IMR-90 (cell line): ENCODE measurements around the gene RGL1. TPM values are rescaled to one million over a fixed set of nuclear protein-coding genes. Genes with fewer than 3 reads are reported as not detected.

Experiments
- ATAC-seq: fragments of 200-7000 bp; cut with Tn5 transposase; 2 replicates; pipeline ENCODE4 v1.9.1; 2020; ENCODE audit warnings: low read depth, mild to moderate bottlenecking, moderate library complexity
- BruUV-seq: library from RNA; stranded (reverse); fragments of 400-500 nt; replicated peaks from 2 replicates; lab custom pipeline; 2021; lab: Mats Ljungman, UMichigan
- CTCF ChIA-PET: fragments of 300-600 bp; formaldehyde crosslinking; extraction: SDS; loops from one replicate; lab custom pipeline; 2021; ENCODE audit warnings: antibody characterized with exemption; lab: Yijun Ruan, JAX
- POLR2A ChIA-PET: fragments of 300-600 bp; sonication (Branson Sonifier 250); formaldehyde crosslinking; loops from one replicate; lab custom pipeline; 2022; ENCODE audit warnings: antibody characterized with exemption; ENCODE audit not compliant: unreplicated experiment; lab: Charles Lee
- DNase-seq: peaks from one replicate; pipeline ENCODE4 v3.0.0; 2013
- H2AFZ ChIP-seq: replicated peaks from 2 replicates; pipeline ENCODE3; 2013; ENCODE audit warnings: low read length, mild to moderate bottlenecking; ENCODE audit not compliant: poor library complexity
- H2AK5ac ChIP-seq: 2 replicates; pipeline ENCODE4 v1.6.1; 2013; ENCODE audit warnings: low read depth, low read length, inconsistent platforms
- H2AK9ac ChIP-seq: replicated peaks from 2 replicates; pipeline ENCODE3; 2013; ENCODE audit warnings: mild to moderate bottlenecking, low read depth, low read length, moderate library complexity; ENCODE audit not compliant: poor library complexity
- H2BK120ac ChIP-seq: 2 replicates; pipeline ENCODE4 v1.6.1; 2013; ENCODE audit warnings: low read depth, low read length, inconsistent platforms
- H2BK15ac ChIP-seq: 3 replicates; pipeline ENCODE4 v1.6.1; 2013; ENCODE audit warnings: low read depth, low read length, inconsistent platforms
- H2BK20ac ChIP-seq: 2 replicates; pipeline ENCODE4 v1.6.1; 2013; ENCODE audit warnings: low read depth, mild to moderate bottlenecking, inconsistent platforms, low read length, moderate library complexity
- H2BK5ac ChIP-seq: 2 replicates; pipeline ENCODE4 v1.6.1; 2013; ENCODE audit warnings: mild to moderate bottlenecking, low read depth, low read length, inconsistent platforms; ENCODE audit not compliant: poor library complexity, severe bottlenecking
- H3K14ac ChIP-seq: replicated peaks from 2 replicates; pipeline ENCODE4 v1.6.1; 2013; ENCODE audit warnings: low read depth, low read length, inconsistent platforms
- H3K18ac ChIP-seq: 2 replicates; pipeline ENCODE4 v1.6.1; 2013; ENCODE audit warnings: low read depth, low read length, control low read depth
- H3K23ac ChIP-seq: 2 replicates; pipeline ENCODE4 v1.6.1; 2013; ENCODE audit warnings: low read depth, low read length, inconsistent platforms
- H3K27ac ChIP-seq: 2 replicates; pipeline ENCODE4 v1.5.1; 2013; ENCODE audit warnings: mild to moderate bottlenecking, control low read depth, low read length; ENCODE audit not compliant: insufficient read depth
- H3K27me3 ChIP-seq: 2 replicates; pipeline ENCODE4 v1.6.1; 2013; ENCODE audit warnings: low read length; ENCODE audit not compliant: control insufficient read depth, insufficient read depth
- H3K36me3 ChIP-seq: 2 replicates; pipeline ENCODE4 v1.6.1; 2013; ENCODE audit warnings: low read length, mixed read lengths; ENCODE audit not compliant: control insufficient read depth, insufficient read depth
- H3K4ac ChIP-seq: 2 replicates; pipeline ENCODE4 v1.6.1; 2013; ENCODE audit warnings: low read depth, low read length, inconsistent platforms
- H3K4me1 ChIP-seq: 2 replicates; pipeline ENCODE4 v1.6.1; 2013; ENCODE audit warnings: low read length, mixed read lengths; ENCODE audit not compliant: control insufficient read depth, insufficient read depth
- H3K4me2 ChIP-seq: 2 replicates; pipeline ENCODE4 v1.6.1; 2013; ENCODE audit warnings: low read depth, mild to moderate bottlenecking, control low read depth, low read length, moderate library complexity
- H3K4me3 ChIP-seq: 2 replicates; pipeline ENCODE4 v1.5.1; 2013; ENCODE audit warnings: low read depth, mild to moderate bottlenecking, control low read depth, low read length, moderate library complexity; ENCODE audit not compliant: insufficient read depth
- H3K56ac ChIP-seq: 2 replicates; pipeline ENCODE4 v1.6.1; 2013; ENCODE audit warnings: low read length, inconsistent platforms; ENCODE audit not compliant: insufficient read depth; ENCODE audit errors: extremely low read depth
- H3K79me1 ChIP-seq, 2 experiments: 2 replicates each; pipeline ENCODE4 v1.6.1; 2013; ENCODE audit warnings: low read length in 2 of 2, inconsistent platforms in 1 of 2, low read depth in 1 of 2
- H3K9ac ChIP-seq: 2 replicates; pipeline ENCODE4 v1.6.1; 2013; ENCODE audit warnings: low read depth, low read length, control low read depth
- H3K9me1 ChIP-seq: 2 replicates; pipeline ENCODE4 v1.6.1; 2013; ENCODE audit warnings: low read length, inconsistent platforms; ENCODE audit not compliant: insufficient read depth
- H3K9me3 ChIP-seq: 2 replicates; pipeline ENCODE4 v1.6.1; 2013; ENCODE audit warnings: low read length; ENCODE audit not compliant: control insufficient read depth, insufficient read depth
- H4K20me1 ChIP-seq: 2 replicates; pipeline ENCODE4 v1.6.1; 2013; ENCODE audit warnings: low read length, inconsistent platforms; ENCODE audit not compliant: insufficient read depth
- H4K5ac ChIP-seq: 2 replicates; pipeline ENCODE4 v1.6.1; 2013; ENCODE audit warnings: mild to moderate bottlenecking, low read depth, low read length, control low read depth
- H4K8ac ChIP-seq, 2 experiments: 2 replicates each; pipeline ENCODE4 v1.6.1; 2013; ENCODE audit warnings: low read depth in 2 of 2, low read length in 2 of 2, control low read depth in 1 of 2, inconsistent platforms in 1 of 2
- H4K91ac ChIP-seq: 2 replicates; pipeline ENCODE4 v1.6.1; 2013; ENCODE audit warnings: low read depth, low read length, inconsistent platforms; ENCODE audit not compliant: insufficient read depth
- BHLHE40 ChIP-seq: fragments of 150-350 bp; IDR thresholded peaks from 2 replicates; pipeline ENCODE4 v1.6.1; 2016; ENCODE audit warnings: mild to moderate bottlenecking, low read depth, low read length
- CEBPB ChIP-seq: IDR thresholded peaks from 2 replicates; pipeline ENCODE4 v1.6.1; 2012; ENCODE audit warnings: low read depth, low read length, improper control_type of control experiment
- CTCF ChIP-seq: conservative IDR thresholded peaks from 2 replicates; pipeline ENCODE4 v1.5.1; 2012; ENCODE audit warnings: mild to moderate bottlenecking, low read depth, low read length, improper control_type of control experiment
- ELK1 ChIP-seq: fragments of 150-350 bp; IDR thresholded peaks from 2 replicates; pipeline ENCODE4 v1.6.1; 2016; ENCODE audit warnings: low read depth, mild to moderate bottlenecking, low read length, moderate library complexity, borderline replicate concordance
- FOS ChIP-seq: fragments of 150-350 bp; IDR thresholded peaks from 2 replicates; pipeline ENCODE4 v1.6.1; 2016; ENCODE audit warnings: low read depth, low read length
- MAFK ChIP-seq: IDR thresholded peaks from 2 replicates; pipeline ENCODE4 v1.6.1; 2012; ENCODE audit warnings: low read depth, low read length, improper control_type of control experiment
- MXI1 ChIP-seq: IDR thresholded peaks from 2 replicates; pipeline ENCODE4 v1.6.1; 2012; ENCODE audit warnings: low read depth, mild to moderate bottlenecking, low read length, moderate library complexity, borderline replicate concordance
- NFE2L2 ChIP-seq: fragments of 150-350 bp; IDR thresholded peaks from 2 replicates; pipeline ENCODE4 v1.6.1; 2016; ENCODE audit warnings: low read depth, mild to moderate bottlenecking, low read length
- POLR2A ChIP-seq: IDR thresholded peaks from 2 replicates; pipeline ENCODE4 v1.6.1; 2012; ENCODE audit warnings: mild to moderate bottlenecking, low read depth, low read length
- RCOR1 ChIP-seq: IDR thresholded peaks from 2 replicates; pipeline ENCODE4 v1.6.1; 2012; ENCODE audit warnings: mild to moderate bottlenecking, low read length, improper control_type of control experiment; ENCODE audit not compliant: insufficient replicate concordance
- RFX5 ChIP-seq: IDR thresholded peaks from 2 replicates; pipeline ENCODE4 v1.8.0; 2012; ENCODE audit warnings: low read depth, mild to moderate bottlenecking, low read length, moderate library complexity
- WGBS, 2 experiments: methylation state at CpG; one replicate each; pipeline versions ENCODE4 v1.1.5 to v1.1.7; 2013; ENCODE audit warnings: missing lambda C conversion rate in 2 of 2; ENCODE audit not compliant: insufficient read length in 1 of 2; ENCODE audit errors: extremely low coverage in 2 of 2; 5-methylcytosine and 5-hydroxymethylcytosine counted together
- dilution Hi-C: fragments of 300-500 bp; cut with HindIII; formaldehyde crosslinking; loops from one replicate; pipeline ENCODE4 v1.14.3; 2018; ENCODE audit warnings: low sequenced_read_pairs; ENCODE audit not compliant: unreplicated experiment
- in situ Hi-C: fragments of 300-500 bp; cut with MboI; formaldehyde crosslinking; loops from 3 replicates; pipeline ENCODE4 v1.14.3; 2019; ENCODE audit warnings: low sequenced_read_pairs, inconsistent platforms, mixed read lengths
- intact Hi-C: fragments of 100-400 bp; cut with micrococcal nuclease; formaldehyde crosslinking; loops from 2 replicates; pipeline ENCODE4 v1.10.0; 2022
- polyA plus RNA-seq, 3 experiments: library from polyadenylated mRNA; depleted of rRNA; stranded (reverse); fragments of >200 nt; gene quantifications; 2 replicates each; pipeline ENCODE4 v1.2.3, GENCODE V29; 2012; ENCODE audit warnings: low replicate concordance in 1 of 3
- total RNA-seq: library from RNA; depleted of rRNA; stranded (reverse); fragments of >200 nt; gene quantifications from 2 replicates; pipeline ENCODE4 v1.2.3, GENCODE V29; 2012
- TF ChIP-seq, protein P1 (sequence below): fragments of 150-350 bp; IDR thresholded peaks from 2 replicates; pipeline ENCODE4 v1.6.1; 2017; ENCODE audit warnings: mild to moderate bottlenecking, antibody characterized with exemption, low read length, low read depth

Gene RGL1
- total and polyA plus RNA-seq, 2 of the 4 experiments (the other 2 are of a cell fraction): 4.7 to 7.5 TPM

GRCh38 chr1:183894290-183894565 lies 89.3 kb downstream of the RGL1 start:
- no TSS peak for BruUV-seq
- Histone ChIP-seq H4K5ac (no peak overlapping the region), H3K27me3 (no peaks in the 10 kb centered on the region), H4K20me1 (no peaks in the 10 kb centered on the region), H2BK20ac (no peak overlapping the region), H3K79me1 (no peaks in the 10 kb centered on the region), H2AK5ac (no peak overlapping the region), H3K9ac (no peak overlapping the region), H2BK5ac (no peak overlapping the region), H3K27ac (no peak overlapping the region), H3K36me3 (peaks cover 8% of the 10 kb centered on the region), H4K8ac (no peak overlapping the region), H3K4me1 (no peaks in the 10 kb centered on the region), H2BK120ac (no peak overlapping the region), H3K4me3 (no peak overlapping the region), H3K4me2 (no peak overlapping the region), H2BK15ac (no peak overlapping the region), H3K56ac (no peak overlapping the region), H2AK9ac (no peak overlapping the region), H4K91ac (no peak overlapping the region), H3K23ac (no peak overlapping the region), H3K18ac (no peak overlapping the region), H3K9me1 (no peaks in the 10 kb centered on the region), H3K14ac (no peak overlapping the region), H2AFZ (no peak overlapping the region), H3K9me3 (no peaks in the 10 kb centered on the region), H3K4ac (no peak overlapping the region)
- ATAC-seq (no peak), DNase-seq (no peak)
- dilution Hi-C loops (no loop called here), intact Hi-C loops (no loop called here), in situ Hi-C loops (no loop called here)
- TF ChIP-seq CEBPB (no peak), MAFK (no peak), RCOR1 (no peak), ELK1 (no peak), RFX5 (no peak), MXI1 (no peak), FOS (no peak), CTCF (no peak), POLR2A (no peak), BHLHE40 (no peak), NFE2L2 (no peak)
- TF ChIP-seq, protein P1, sequence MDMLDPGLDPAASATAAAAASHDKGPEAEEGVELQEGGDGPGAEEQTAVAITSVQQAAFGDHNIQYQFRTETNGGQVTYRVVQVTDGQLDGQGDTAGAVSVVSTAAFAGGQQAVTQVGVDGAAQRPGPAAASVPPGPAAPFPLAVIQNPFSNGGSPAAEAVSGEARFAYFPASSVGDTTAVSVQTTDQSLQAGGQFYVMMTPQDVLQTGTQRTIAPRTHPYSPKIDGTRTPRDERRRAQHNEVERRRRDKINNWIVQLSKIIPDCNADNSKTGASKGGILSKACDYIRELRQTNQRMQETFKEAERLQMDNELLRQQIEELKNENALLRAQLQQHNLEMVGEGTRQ: no peak
- WGBS, 2 experiments: no CpG with 5 or more reads among the region's 1 CpG
- CTCF ChIA-PET: no interaction called here
- POLR2A ChIA-PET: no interaction called here
